Measurements from ENCODE around the gene NOC4L. TPM values are rescaled to one million over a fixed set of nuclear protein-coding genes. Genes with fewer than 3 reads are reported as not detected.

Gene NOC4L
- total RNA-seq, 1 experiment from 2014 or later = 36.5 TPM

DNA sequence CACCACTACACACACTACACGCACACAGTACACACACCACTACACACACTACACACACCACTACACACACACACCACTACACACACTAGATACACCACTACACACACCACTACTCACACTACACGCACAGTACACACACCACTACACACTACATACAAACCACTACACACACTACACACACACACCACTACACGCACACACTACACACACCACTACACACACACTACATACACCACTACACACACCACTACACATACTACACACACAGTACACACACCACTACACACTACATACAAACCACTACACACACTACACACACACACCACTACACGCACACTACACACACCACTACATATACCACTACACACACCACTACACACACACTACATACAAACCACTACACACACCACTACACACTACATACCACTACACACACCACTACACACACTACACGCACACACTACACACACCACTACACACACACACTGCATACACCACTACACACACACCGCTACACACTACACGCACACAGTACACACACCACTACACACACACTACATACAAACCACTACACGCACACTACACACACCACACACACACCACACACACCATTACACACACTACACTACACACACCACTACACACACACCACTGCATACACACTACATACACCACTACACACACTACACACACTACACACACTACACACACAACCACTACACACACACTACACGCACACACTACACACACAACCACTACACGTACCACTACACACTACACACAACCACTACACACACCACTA is 11.7 kb downstream of the NOC4L start:
- no peaks in the 10 kb centered on the region for H4K20me1 ChIP-seq (ENCODE audit: control insufficient read depth, insufficient read depth, insufficient read length)
- DNase-seq = no peak
- H2BK5ac ChIP-seq (ENCODE audit: insufficient read length, low read length) = no peak overlapping the region
- H3K27me3 Mint-ChIP-seq (ENCODE audit: low read depth) = peaks cover 11% of the 10 kb centered on the region
- H3K36me3 Mint-ChIP-seq (ENCODE audit: insufficient read depth in 1 of 3, low read depth in 3 of 3) = peaks cover 0 to 2% (median 2%) of the 10 kb centered on the region in 3 experiments; a peak in 1 of 7 replicates
- no peaks in the 10 kb centered on the region for H3K9me3 Mint-ChIP-seq
- H3K4me3 Mint-ChIP-seq = no peak overlapping the region
- H3K14ac ChIP-seq (ENCODE audit: insufficient read depth, low read length) = no peak overlapping the region
- H3K27ac ChIP-seq (ENCODE audit: insufficient read length, low read depth, low read length) = no peak overlapping the region
- H2BK20ac ChIP-seq (ENCODE audit: low read depth, low read length, poor library complexity, severe bottlenecking) = no peak overlapping the region
- H3K9ac ChIP-seq (ENCODE audit: extremely low read depth, insufficient read length, low read length) = no peak overlapping the region
- H2AFZ ChIP-seq (ENCODE audit: low read length) = no peak overlapping the region
- no peaks in the 10 kb centered on the region for H3K27me3 ChIP-seq (ENCODE audit: insufficient read depth, low read length)
- H3K79me2 ChIP-seq (ENCODE audit: insufficient read depth, low read length) = no peaks in the 10 kb centered on the region
- peak overlapping the region; percentile 1 for H4K5ac ChIP-seq (ENCODE audit: insufficient read length, low read depth, low read length)
- H2BK15ac ChIP-seq (ENCODE audit: low read depth, low read length) = no peak overlapping the region
- peaks cover 18% of the 10 kb centered on the region for H3K9me3 ChIP-seq (ENCODE audit: control insufficient read depth, low read depth, low read length)
- H2AK5ac ChIP-seq (ENCODE audit: insufficient read length, low read length) = no peak overlapping the region
- H4K91ac ChIP-seq (ENCODE audit: insufficient read length, low read depth, low read length) = no peak overlapping the region
- H4K8ac ChIP-seq (replicated peaks; ENCODE audit: insufficient read length, low read depth, low read length) = peak overlapping the region; percentile 53
- no peak overlapping the region for H3K4me2 ChIP-seq (ENCODE audit: insufficient read depth, insufficient read length, low read length)
- WGBS (ENCODE audit: extremely low coverage, insufficient read length, low lambda C conversion rate) = 100% methylated on average over 10 of the region's 10 CpGs
- H3K27ac Mint-ChIP-seq = no peak overlapping the region
- H3K4ac ChIP-seq (ENCODE audit: low read depth, low read length) = no peak overlapping the region
- TF ChIP-seq, protein P1, sequence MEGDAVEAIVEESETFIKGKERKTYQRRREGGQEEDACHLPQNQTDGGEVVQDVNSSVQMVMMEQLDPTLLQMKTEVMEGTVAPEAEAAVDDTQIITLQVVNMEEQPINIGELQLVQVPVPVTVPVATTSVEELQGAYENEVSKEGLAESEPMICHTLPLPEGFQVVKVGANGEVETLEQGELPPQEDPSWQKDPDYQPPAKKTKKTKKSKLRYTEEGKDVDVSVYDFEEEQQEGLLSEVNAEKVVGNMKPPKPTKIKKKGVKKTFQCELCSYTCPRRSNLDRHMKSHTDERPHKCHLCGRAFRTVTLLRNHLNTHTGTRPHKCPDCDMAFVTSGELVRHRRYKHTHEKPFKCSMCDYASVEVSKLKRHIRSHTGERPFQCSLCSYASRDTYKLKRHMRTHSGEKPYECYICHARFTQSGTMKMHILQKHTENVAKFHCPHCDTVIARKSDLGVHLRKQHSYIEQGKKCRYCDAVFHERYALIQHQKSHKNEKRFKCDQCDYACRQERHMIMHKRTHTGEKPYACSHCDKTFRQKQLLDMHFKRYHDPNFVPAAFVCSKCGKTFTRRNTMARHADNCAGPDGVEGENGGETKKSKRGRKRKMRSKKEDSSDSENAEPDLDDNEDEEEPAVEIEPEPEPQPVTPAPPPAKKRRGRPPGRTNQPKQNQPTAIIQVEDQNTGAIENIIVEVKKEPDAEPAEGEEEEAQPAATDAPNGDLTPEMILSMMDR (conservative IDR thresholded peaks at IDR 0.05) = no peak
- no peaks in the 10 kb centered on the region for H3K23me2 ChIP-seq (ENCODE audit: insufficient read length, low read depth, low read length, poor library complexity, severe bottlenecking)
- no peaks in the 10 kb centered on the region for H3K4me1 Mint-ChIP-seq
- no peaks in the 10 kb centered on the region for H3K4me1 ChIP-seq (ENCODE audit: insufficient read depth, low read length)
- no peak overlapping the region for H3T11ph ChIP-seq (ENCODE audit: low read length)
- peak overlapping the region; percentile 14 for H3K18ac ChIP-seq (ENCODE audit: insufficient read length, low read depth, low read length)
- H3K23ac ChIP-seq (ENCODE audit: insufficient read length, low read depth, low read length) = no peak overlapping the region
- H2BK120ac ChIP-seq (ENCODE audit: low read depth, low read length, poor library complexity, severe bottlenecking) = no peak overlapping the region
- H2BK12ac ChIP-seq (ENCODE audit: insufficient read length, low read depth, low read length) = no peak overlapping the region
- H3K79me1 ChIP-seq (ENCODE audit: insufficient read depth, low read depth, low read length, poor library complexity, severe bottlenecking) = no peaks in the 10 kb centered on the region
- H3K56ac ChIP-seq (ENCODE audit: insufficient read length, low read depth, low read length) = peak overlapping the region; percentile 5
